Fibroblast of lung (primary cell): Measurements from ENCODE around the gene GRIK2. TPM values are rescaled to one million over a fixed set of nuclear protein-coding genes. Genes with fewer than 3 reads are reported as not detected.

Experiments used
- DNase-seq, 2 donors: peaks; one replicate each; pipeline versions ENCODE4 v3.0.0 to v3.0.0-alpha.2; 2010; ENCODE audit warnings: low read depth in 2 of 2
- H2AFZ ChIP-seq: 2 replicates; pipeline ENCODE4 v1.5.1; 2012; ENCODE audit warnings: low read length, control low read depth, inconsistent platforms
- H3K27ac ChIP-seq: 2 replicates; pipeline ENCODE4 v1.5.1; 2011; ENCODE audit warnings: low read length, control low read depth; ENCODE audit not compliant: insufficient read depth
- H3K27me3 ChIP-seq: 2 replicates; pipeline ENCODE4 v1.5.1; 2011; ENCODE audit warnings: mild to moderate bottlenecking, low read length; ENCODE audit not compliant: control insufficient read depth, insufficient read depth
- H3K36me3 ChIP-seq: 2 replicates; pipeline ENCODE4 v1.5.1; 2011; ENCODE audit warnings: low read length; ENCODE audit not compliant: control insufficient read depth, insufficient read depth
- H3K4me1 ChIP-seq: 2 replicates; pipeline ENCODE4 v1.5.1; 2011; ENCODE audit warnings: low read length; ENCODE audit not compliant: control insufficient read depth, insufficient read depth; ENCODE audit errors: extremely low read depth
- H3K4me2 ChIP-seq: 2 replicates; pipeline ENCODE4 v1.5.1; 2011; ENCODE audit warnings: low read length, control low read depth; ENCODE audit not compliant: insufficient read depth; ENCODE audit errors: extremely low read depth
- H3K4me3 ChIP-seq, 4 experiments: fragments of 200-600 bp in 1 of 4; sonication (generic) in 1 of 4; replicated peaks in 1 of 4; 2 replicates each; pipeline ENCODE4 v1.5.1; 2011 to 2016; ENCODE audit warnings: low read length in 4 of 4, low read depth in 3 of 4, mild to moderate bottlenecking in 3 of 4, control low read depth in 2 of 4, inconsistent platforms in 1 of 4, mixed read lengths in 1 of 4; ENCODE audit not compliant: insufficient read depth in 1 of 4; ENCODE audit errors: control extremely low read depth in 1 of 4
- H3K79me2 ChIP-seq: 2 replicates; pipeline ENCODE4 v1.5.1; 2012; ENCODE audit warnings: mild to moderate bottlenecking, low read length, inconsistent platforms; ENCODE audit not compliant: control insufficient read depth, insufficient read depth
- H3K9ac ChIP-seq: 2 replicates; pipeline ENCODE4 v1.5.1; 2011; ENCODE audit warnings: mild to moderate bottlenecking, low read length, control low read depth; ENCODE audit not compliant: insufficient read depth
- H3K9me3 ChIP-seq: 2 replicates; pipeline ENCODE4 v1.5.1; 2012; ENCODE audit warnings: low read depth, low read length; ENCODE audit not compliant: control insufficient read depth, insufficient read depth
- H4K20me1 ChIP-seq: 2 replicates; pipeline ENCODE4 v1.5.1; 2011; ENCODE audit warnings: low read length; ENCODE audit not compliant: control insufficient read depth, insufficient read depth; ENCODE audit errors: extremely low read depth
- CTCF ChIP-seq, 2 donors: IDR thresholded peaks in 1 of 2; conservative IDR thresholded peaks in 1 of 2; 1 replicate in 1 of 2; 2 replicates in 1 of 2; pipeline ENCODE4 v1.5.1; 2011 to 2012; ENCODE audit warnings: low read length in 2 of 2, control low read depth in 1 of 2, inconsistent platforms in 1 of 2, low read depth in 1 of 2, mild to moderate bottlenecking in 1 of 2
- EZH2 ChIP-seq: IDR thresholded peaks from 2 replicates; pipeline ENCODE4 v1.5.1; 2012; ENCODE audit warnings: low read length, control low read depth, mild to moderate bottlenecking; ENCODE audit errors: missing control alignments
- polyA plus RNA-seq, 2 donors: library from polyadenylated mRNA; depleted of rRNA in 1 of 2; stranded (reverse) in 1 of 2; unstranded in 1 of 2; fragments of >200 nt; gene quantifications; 2 replicates each; pipeline ENCODE4 v1.2.1, GENCODE V29; 2011 to 2012; ENCODE audit warnings: missing spikeins in 1 of 2
- total RNA-seq: library from RNA; depleted of rRNA; stranded (reverse); fragments of >200 nt; gene quantifications from 2 replicates; pipeline ENCODE4 v1.2.1, GENCODE V29; 2014

GRIK2 gene
- total and polyA plus RNA-seq, 2 donors (not counting 1 experiment from before 2014, with no cell fraction given): 0.33 to 0.40 TPM

- H3K27me3 ChIP-seq: no peaks in the 10 kb centered on the region
- no peak overlapping the region for H3K9ac ChIP-seq
- H3K9me3 ChIP-seq: no peaks in the 10 kb centered on the region
- H4K20me1 ChIP-seq: no peaks in the 10 kb centered on the region
- no peak overlapping the region for H3K4me3 ChIP-seq
- DNase-seq: no peak
- H2AFZ ChIP-seq: no peak overlapping the region
- no peak overlapping the region for H3K27ac ChIP-seq
- H3K36me3 ChIP-seq: no peaks in the 10 kb centered on the region
- H3K79me2 ChIP-seq: no peaks in the 10 kb centered on the region
- TF ChIP-seq CTCF (conservative IDR thresholded peaks at IDR 0.05 in 1 of 2, IDR thresholded peaks at IDR 0.05 in 1 of 2; ENCODE audit: low read depth in 1 of 2, low read length in 2 of 2) (no peak), EZH2 (no peak)
- H3K4me2 ChIP-seq: no peak overlapping the region
- H3K4me1 ChIP-seq: no peaks in the 10 kb centered on the region
Observed at GRCh38 chr6:101585501-101585900, 192.0 kb downstream of the GRIK2 start.

GRCh38 chr6:101588343-101588742, 194.8 kb downstream of the GRIK2 start:
- Histone ChIP-seq H4K20me1 (no peaks in the 10 kb centered on the region), H3K27ac (no peak overlapping the region), H3K4me1 (no peaks in the 10 kb centered on the region), H3K27me3 (no peaks in the 10 kb centered on the region), H3K9me3 (no peaks in the 10 kb centered on the region), H3K9ac (no peak overlapping the region), H3K4me2 (no peak overlapping the region), H3K4me3 (no peak overlapping the region), H3K36me3 (no peaks in the 10 kb centered on the region), H2AFZ (no peak overlapping the region), H3K79me2 (no peaks in the 10 kb centered on the region)
- no peak for TF ChIP-seq CTCF (conservative IDR thresholded peaks at IDR 0.05 in 1 of 2, IDR thresholded peaks at IDR 0.05 in 1 of 2; ENCODE audit: low read depth in 1 of 2, low read length in 2 of 2)
- TF ChIP-seq EZH2: no peak
- no peak for DNase-seq

GRCh38 chr6:101595276-101595675, 201.8 kb downstream of the GRIK2 start:
- no peak overlapping the region for H3K4me2 ChIP-seq
- H3K4me3 ChIP-seq: no peak overlapping the region
- TF ChIP-seq CTCF (conservative IDR thresholded peaks at IDR 0.05 in 1 of 2, IDR thresholded peaks at IDR 0.05 in 1 of 2; ENCODE audit: low read depth in 1 of 2, low read length in 2 of 2) (no peak), EZH2 (no peak)
- no peaks in the 10 kb centered on the region for H3K9me3 ChIP-seq
- no peak overlapping the region for H3K27ac ChIP-seq
- DNase-seq: peak in 1 of 2 donors; percentile 11
- H2AFZ ChIP-seq: no peak overlapping the region
- no peaks in the 10 kb centered on the region for H3K36me3 ChIP-seq
- H3K79me2 ChIP-seq: no peaks in the 10 kb centered on the region
- H4K20me1 ChIP-seq: no peaks in the 10 kb centered on the region
- H3K27me3 ChIP-seq: no peaks in the 10 kb centered on the region
- H3K4me1 ChIP-seq: no peaks in the 10 kb centered on the region
- H3K9ac ChIP-seq: no peak overlapping the region
